ENCODE measurements around the gene RNF212B.
"Not testable (repeated sequence)": the region's sequence is repeated elsewhere in the genome, so short reads cannot be mapped to it uniquely, and the experiment has no call there.

RNF212B gene

GRCh38 chr14:23245282-23245681, 7.5 kb downstream of the RNF212B start:
- DNase-seq = no peak

- DNase-seq = no peak
Observed at GRCh38 chr14:23248601-23249000, 10.9 kb downstream of the RNF212B start.

GRCh38 chr14:23249824-23250223, 12.1 kb downstream of the RNF212B start:
- DNase-seq = no peak

- DNase-seq = no peak
Observed at GRCh38 chr14:23252006-23252405, 14.3 kb downstream of the RNF212B start.

- DNase-seq = no peak
Observed at GRCh38 chr14:23252420-23253333, 14.9 kb downstream of the RNF212B start.

- no peak for DNase-seq
Observed at GRCh38 chr14:23258256-23258655, 20.5 kb downstream of the RNF212B start.

GRCh38 chr14:23259426-23259825, 21.7 kb downstream of the RNF212B start:
- DNase-seq = no peak

GRCh38 chr14:23260849-23261248, 23.1 kb downstream of the RNF212B start:
- DNase-seq = not testable (repeated sequence)

- no peak for DNase-seq
Observed at GRCh38 chr14:23269193-23269592, 31.5 kb downstream of the RNF212B start.

GRCh38 chr14:23275412-23275811, 37.7 kb downstream of the RNF212B start:
- DNase-seq = no peak

GRCh38 chr14:23277189-23277588, 39.5 kb downstream of the RNF212B start:
- no peak for DNase-seq

GRCh38 chr14:23277928-23278327, 40.2 kb downstream of the RNF212B start:
- not testable (repeated sequence) for DNase-seq

- no peak for DNase-seq
Observed at GRCh38 chr14:23281247-23281646, 43.5 kb downstream of the RNF212B start.

GRCh38 chr14:23284654-23285529, 47.2 kb downstream of the RNF212B start:
- DNase-seq = no peak

GRCh38 chr14:23285530-23286019, 47.8 kb downstream of the RNF212B start:
- DNase-seq = no peak

- DNase-seq = peak; percentile 98
Observed at GRCh38 chr14:23286020-23286901, 48.5 kb downstream of the RNF212B start, which contains the start of gene HOMEZ. HOMEZ (minus strand) TSS chr14:23286132; CDS start chr14:23285952, 180 bp downstream.

GRCh38 chr14:23286902-23287479, 49.3 kb downstream of the RNF212B start:
- DNase-seq = no peak

GRCh38 chr14:23294734-23295561, 57.2 kb downstream of the RNF212B start:
- peak; percentile 29 for DNase-seq

GRCh38 chr14:23296012-23296777, 58.5 kb downstream of the RNF212B start:
- DNase-seq = no peak

GRCh38 chr14:23297096-23297495, 59.4 kb downstream of the RNF212B start:
- DNase-seq = no peak

Measured in SHP77 treated with DMSO at 0.1 percent for 48 hours (cell line).